Measurements from ENCODE around the gene PNPLA3. TPM values are rescaled to one million over a fixed set of nuclear protein-coding genes. Genes with fewer than 3 reads are reported as not detected.

Gene PNPLA3
- total RNA-seq, 1 experiment from 2014 or later: 19.8 TPM

DNA sequence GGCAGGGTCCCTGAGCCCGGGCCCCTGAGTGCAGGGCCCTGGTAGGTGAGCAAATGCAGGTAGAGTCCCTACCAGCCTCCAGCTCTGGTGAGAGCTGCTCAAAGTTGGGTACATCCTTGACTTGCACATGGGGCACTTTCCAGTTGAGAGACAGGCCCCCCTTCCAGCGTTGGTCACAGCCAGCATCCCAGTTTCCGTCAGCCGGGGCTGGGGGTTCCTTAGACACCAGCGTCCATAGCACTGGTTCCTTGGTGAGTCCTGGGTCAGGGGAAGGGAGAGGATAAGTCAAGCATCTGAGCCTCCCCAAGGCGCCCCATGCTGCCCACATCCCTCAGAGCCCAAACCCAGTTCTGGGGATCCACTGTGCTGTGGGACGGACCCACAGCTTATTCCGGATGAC is 37.4 kb upstream of the PNPLA3 start:
- H3K27me3 Mint-ChIP-seq (ENCODE audit: low read depth): peaks cover 12% of the 10 kb centered on the region
- H3K4me1 Mint-ChIP-seq: peaks cover 4% of the 10 kb centered on the region
- DNase-seq (ENCODE audit: low spot score): no peak
- no peak overlapping the region for H3K4me3 Mint-ChIP-seq
- ChIA-PET CTCF (no interaction called here), POLR2A (no interaction called here)
- ATAC-seq: no peak
- H3K27ac Mint-ChIP-seq: no peak overlapping the region
- no peaks in the 10 kb centered on the region; the same call in 1 of the 2 replicates for H3K36me3 Mint-ChIP-seq
- TF ChIP-seq ZNF121 (CRISPR knock-in tag; IDR thresholded peaks at IDR 0.05): no peak
- no peak for TF ChIP-seq NFATC4 (CRISPR knock-in tag; IDR thresholded peaks at IDR 0.05)
- TF ChIP-seq OVOL2 (CRISPR knock-in tag; IDR thresholded peaks at IDR 0.05; ENCODE audit: borderline replicate concordance): no peak
- TF ChIP-seq ZNF219 (CRISPR knock-in tag; IDR thresholded peaks at IDR 0.05; ENCODE audit: borderline replicate concordance): no peak
- no peak for TF ChIP-seq SOX15 (CRISPR knock-in tag; IDR thresholded peaks at IDR 0.05)
- no peak for TF ChIP-seq NFE2L1 (CRISPR knock-in tag; IDR thresholded peaks at IDR 0.05)
- H3K9me3 Mint-ChIP-seq: no peaks in the 10 kb centered on the region

DNA sequence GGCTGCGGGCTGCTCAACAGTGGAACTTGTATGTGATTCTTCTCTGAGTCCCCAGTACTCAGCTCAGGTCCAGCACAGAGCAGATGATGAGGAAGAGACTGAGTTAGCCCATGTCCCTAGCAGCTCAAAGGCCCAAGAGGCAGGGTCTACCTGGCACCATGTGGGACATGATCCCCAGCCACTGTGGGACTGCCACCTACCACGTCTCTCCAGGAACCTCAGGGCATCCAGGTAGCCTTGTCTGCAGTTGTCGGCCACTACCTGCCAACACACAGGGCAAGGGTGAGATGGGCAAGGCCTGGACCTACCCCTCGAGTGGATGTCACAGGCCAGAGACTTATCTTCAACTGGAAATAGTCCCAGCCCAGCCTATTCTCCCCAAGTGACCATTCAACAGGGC is 36.2 kb upstream of the PNPLA3 start:
- Mint-ChIP-seq H3K27me3 (ENCODE audit: low read depth) (peaks cover 12% of the 10 kb centered on the region), H3K9me3 (no peaks in the 10 kb centered on the region), H3K27ac (no peak overlapping the region), H3K4me3 (no peak overlapping the region), H3K36me3 (no peaks in the 10 kb centered on the region; the same call in 1 of the 2 replicates), H3K4me1 (peaks cover 4% of the 10 kb centered on the region)
- TF ChIP-seq ZNF423 (CRISPR knock-in tag; IDR thresholded peaks at IDR 0.05) (no peak), FOXP1 (CRISPR knock-in tag; IDR thresholded peaks at IDR 0.05; ENCODE audit: borderline replicate concordance) (no peak), MYBL2 (CRISPR knock-in tag; IDR thresholded peaks at IDR 0.05) (no peak), STAT6 (CRISPR knock-in tag; conservative IDR thresholded peaks at IDR 0.05; ENCODE audit: low read depth) (no peak), CREB1 (CRISPR knock-in tag; IDR thresholded peaks at IDR 0.05) (no peak), NR3C1 (CRISPR knock-in tag; conservative IDR thresholded peaks at IDR 0.05; ENCODE audit: low read depth) (no peak), ATF1 (CRISPR knock-in tag; IDR thresholded peaks at IDR 0.05) (no peak), OVOL2 (CRISPR knock-in tag; IDR thresholded peaks at IDR 0.05; ENCODE audit: borderline replicate concordance) (no peak), ZBTB21 (CRISPR knock-in tag; IDR thresholded peaks at IDR 0.05; ENCODE audit: borderline replicate concordance) (no peak), ZBTB43 (CRISPR knock-in tag; IDR thresholded peaks at IDR 0.05) (no peak), ATF3 (CRISPR knock-in tag; conservative IDR thresholded peaks at IDR 0.05) (no peak), ATF6 (CRISPR knock-in tag; IDR thresholded peaks at IDR 0.05) (no peak), EMX1 (CRISPR knock-in tag; IDR thresholded peaks at IDR 0.05) (no peak), AR (CRISPR knock-in tag; IDR thresholded peaks at IDR 0.05) (no peak), NFATC4 (CRISPR knock-in tag; IDR thresholded peaks at IDR 0.05) (no peak)
- TF ChIP-seq, protein P1, sequence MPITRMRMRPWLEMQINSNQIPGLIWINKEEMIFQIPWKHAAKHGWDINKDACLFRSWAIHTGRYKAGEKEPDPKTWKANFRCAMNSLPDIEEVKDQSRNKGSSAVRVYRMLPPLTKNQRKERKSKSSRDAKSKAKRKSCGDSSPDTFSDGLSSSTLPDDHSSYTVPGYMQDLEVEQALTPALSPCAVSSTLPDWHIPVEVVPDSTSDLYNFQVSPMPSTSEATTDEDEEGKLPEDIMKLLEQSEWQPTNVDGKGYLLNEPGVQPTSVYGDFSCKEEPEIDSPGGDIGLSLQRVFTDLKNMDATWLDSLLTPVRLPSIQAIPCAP (CRISPR knock-in tag; IDR thresholded peaks at IDR 0.05): no peak
- TF ChIP-seq, protein P2, sequence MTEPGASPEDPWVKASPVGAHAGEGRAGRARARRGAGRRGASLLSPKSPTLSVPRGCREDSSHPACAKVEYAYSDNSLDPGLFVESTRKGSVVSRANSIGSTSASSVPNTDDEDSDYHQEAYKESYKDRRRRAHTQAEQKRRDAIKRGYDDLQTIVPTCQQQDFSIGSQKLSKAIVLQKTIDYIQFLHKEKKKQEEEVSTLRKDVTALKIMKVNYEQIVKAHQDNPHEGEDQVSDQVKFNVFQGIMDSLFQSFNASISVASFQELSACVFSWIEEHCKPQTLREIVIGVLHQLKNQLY (CRISPR knock-in tag; IDR thresholded peaks at IDR 0.05): no peak
- ChIA-PET CTCF (no interaction called here), POLR2A (no interaction called here)
- no peak for DNase-seq (ENCODE audit: low spot score)
- ATAC-seq: no peak
